Measurements from ENCODE around the gene DNAH17. TPM values are rescaled to one million over a fixed set of nuclear protein-coding genes. Genes with fewer than 3 reads are reported as not detected.

The DNAH17 gene
- total and polyA plus RNA-seq, 2 of the 8 experiments (the other 6 are each of a cell fraction or from before 2014, with no cell fraction given), result 0.14 to 0.67 TPM

- Histone ChIP-seq H3K23me2 (ENCODE audit: low read depth, low read length) (no peaks in the 10 kb centered on the region), H3K9me3 (ENCODE audit: insufficient read depth in 2 of 2, low read depth in 1 of 2, low read length in 1 of 2) (peaks cover 0 to 7% of the 10 kb centered on the region in 2 experiments; a peak in 1 of 4 replicates)
- POLR2A ChIA-PET (ENCODE audit: partially characterized antibody), result no interaction called here
Measured at GRCh38 chr17:78609191-78609641, 32.0 kb upstream of the DNAH17 start.

More at GRCh38 chr17:78609191-78609641, 32.0 kb upstream of the DNAH17 start:
- H2BK120ac ChIP-seq (replicated peaks; ENCODE audit: low read depth, low read length), result no peak overlapping the region
- 94% methylated on average over 8 of the region's 8 CpGs; no CpG with 5 or more reads in 1 of the 2 experiments for WGBS, 2 experiments (ENCODE audit: extremely low coverage in 1 of 2, insufficient coverage in 1 of 2, insufficient read length in 1 of 2, insufficient replicate concordance in 2 of 2, low coverage in 1 of 2, low lambda C conversion rate in 2 of 2, missing lambda C conversion rate in 1 of 2)
- H3K14ac ChIP-seq (ENCODE audit: insufficient read length), result no peak overlapping the region
- no peak overlapping the region for H3K18ac ChIP-seq (ENCODE audit: extremely low read depth, low read length)
- H3K4ac ChIP-seq (replicated peaks; ENCODE audit: insufficient read length, low read depth, low read length), result no peak overlapping the region
- H2BK5ac ChIP-seq (ENCODE audit: low read depth, low read length), result no peak overlapping the region
- peaks cover 0 to 6% (median 0%) of the 10 kb centered on the region in 4 experiments; a peak in 2 of 7 replicates for H3K4me1 ChIP-seq (replicated peaks in 1 of 4; ENCODE audit: control insufficient read depth in 3 of 4, insufficient read depth in 4 of 4, low read length in 3 of 4)
- H2AFZ ChIP-seq (ENCODE audit: low read length), result no peak overlapping the region
- CTCF ChIA-PET (ENCODE audit: partially characterized antibody), result no interaction called here
- no peak overlapping the region for H4K91ac ChIP-seq (replicated peaks; ENCODE audit: insufficient read length, low read length)
- no peak overlapping the region for H3K27ac ChIP-seq (ENCODE audit: low read depth, low read length)
- no peaks in the 10 kb centered on the region for H4K20me1 ChIP-seq (replicated peaks in 1 of 2; ENCODE audit: control insufficient read depth in 1 of 2, insufficient read depth in 2 of 2, low read length in 2 of 2)
- TF ChIP-seq ZNF274 (IDR thresholded peaks at IDR 0.05; ENCODE audit: borderline replicate concordance, extremely low read depth, low read length), result no peak
- no peak overlapping the region for H4K5ac ChIP-seq (ENCODE audit: insufficient read length, low read depth, low read length)
- H3K9ac ChIP-seq (replicated peaks in 1 of 4; ENCODE audit: extremely low read depth in 1 of 4, low read depth in 3 of 4, low read length in 3 of 4), result no peak overlapping the region
- no peak overlapping the region for H3K23ac ChIP-seq (ENCODE audit: insufficient read length)
- H3K56ac ChIP-seq (replicated peaks; ENCODE audit: insufficient read length, low read depth, low read length), result no peak overlapping the region
- H4K8ac ChIP-seq (ENCODE audit: extremely low read depth, insufficient read depth, low read length), result no peak overlapping the region
- H2BK15ac ChIP-seq (ENCODE audit: low read length), result no peak overlapping the region
- H3K36me3 ChIP-seq (ENCODE audit: control insufficient read depth in 2 of 4, insufficient read depth in 4 of 4, low read length in 3 of 4), result no peaks in the 10 kb centered on the region
- no peaks in the 10 kb centered on the region for H3K79me1 ChIP-seq (ENCODE audit: low read depth, low read length)
- no peak overlapping the region for H3K4me3 ChIP-seq (ENCODE audit: extremely low read depth in 1 of 4, insufficient read depth in 2 of 4, low read depth in 3 of 4, low read length in 4 of 4)
- H2BK12ac ChIP-seq (ENCODE audit: low read depth, low read length), result no peak overlapping the region
- no peak overlapping the region for H2BK20ac ChIP-seq (ENCODE audit: low read length)
- H3K79me2 ChIP-seq (ENCODE audit: control insufficient read depth in 1 of 2, insufficient read depth in 2 of 2, low read length in 2 of 2), result no peaks in the 10 kb centered on the region
- H3K4me2 ChIP-seq (ENCODE audit: insufficient read depth in 1 of 2, low read depth in 2 of 2, low read length in 2 of 2), result no peak overlapping the region
- DNase-seq (ENCODE audit: low read depth in 1 of 2, low spot score in 2 of 2) (no peak), FAIRE-seq (no peak)
- peaks cover 0 to 10% (median 8%) of the 10 kb centered on the region in 4 experiments; a peak in 5 of 7 replicates for H3K27me3 ChIP-seq (replicated peaks in 1 of 4; ENCODE audit: control insufficient read depth in 3 of 4, extremely low read depth in 1 of 4, insufficient read depth in 3 of 4, low read length in 3 of 4)
- H2AK5ac ChIP-seq (ENCODE audit: low read depth, low read length), result no peak overlapping the region
